Upper lobe of right lung (tissue), 1 donor: Measurements from ENCODE around the gene ATP1A1. TPM values are rescaled to one million over a fixed set of nuclear protein-coding genes. Genes with fewer than 3 reads are reported as not detected.
A peak's percentile ranks its signal among the peaks of the same experiment; 100 is the strongest.

Experiments
- ATAC-seq: fragments of 200-7000 bp; cut with Tn5 transposase; one replicate; pipeline ENCODE4 v1.9.1; 2020; ENCODE audit warnings: mild to moderate bottlenecking, moderate library complexity
- DNase-seq: peaks from one replicate; pipeline ENCODE4 v3.0.0-alpha.2; 2020
- H3K27ac ChIP-seq: fragments of 200-600 bp; one replicate; pipeline ENCODE4 v1.8.0; 2022
- H3K27me3 ChIP-seq: fragments of 200-600 bp; one replicate; pipeline ENCODE4 v1.8.0; 2022; ENCODE audit warnings: mild to moderate bottlenecking
- H3K36me3 ChIP-seq: fragments of 200-600 bp; one replicate; pipeline ENCODE4 v1.8.0; 2022
- H3K4me1 ChIP-seq: fragments of 200-600 bp; one replicate; pipeline ENCODE4 v1.8.0; 2022
- H3K4me3 ChIP-seq: fragments of 200-600 bp; one replicate; pipeline ENCODE4 v1.8.0; 2022; ENCODE audit warnings: mild to moderate bottlenecking
- H3K9me3 ChIP-seq: fragments of 200-600 bp; one replicate; pipeline ENCODE4 v1.8.0; 2022
- CTCF ChIP-seq: fragments of 200-600 bp; IDR thresholded peaks from one replicate; pipeline ENCODE4 v1.8.0; 2022; ENCODE audit warnings: antibody characterized with exemption
- intact Hi-C: fragments of 100-400 bp; cut with DNase I; formaldehyde crosslinking; loops from one replicate; pipeline ENCODE4 v1.11.0; 2022
- total RNA-seq: library from RNA; stranded (reverse); fragmentation: NEBNext Ultra II Directional; extraction: Animal tissue kit (Norgen Biotek cat#: 25700); gene quantifications from one replicate; pipeline ENCODE4 v1.2.1, GENCODE V29; 2021
- donor health status: DM: no; HTN: yes; CAD: no; lungs with severe emphysema.

Gene ATP1A1
- total RNA-seq, 1 donor from 2014 or later, result 628 TPM

- peak overlapping the region; percentile 47 for H3K27ac ChIP-seq
Observed at GRCh38 chr1:116326486-116326885, 46.6 kb upstream of the ATP1A1 start.

GRCh38 chr1:116328671-116329070 is 44.4 kb upstream of the ATP1A1 start:
- no peak overlapping the region for H3K4me3 ChIP-seq
- DNase-seq (no peak), ATAC-seq (no peak)
- H3K36me3 ChIP-seq, result no peaks in the 10 kb centered on the region
- no peak overlapping the region for H3K27ac ChIP-seq
- no peaks in the 10 kb centered on the region for H3K27me3 ChIP-seq
- no peaks in the 10 kb centered on the region for H3K4me1 ChIP-seq
- H3K9me3 ChIP-seq, result no peaks in the 10 kb centered on the region
- intact Hi-C loops, result no loop called here
- no peak for TF ChIP-seq CTCF

More at GRCh38 chr1:116326486-116326885, 46.6 kb upstream of the ATP1A1 start:
- Histone ChIP-seq H3K4me3 (no peak overlapping the region), H3K4me1 (no peaks in the 10 kb centered on the region), H3K9me3 (no peaks in the 10 kb centered on the region), H3K27me3 (no peaks in the 10 kb centered on the region), H3K36me3 (no peaks in the 10 kb centered on the region)
- no peak for TF ChIP-seq CTCF
- ATAC-seq (no peak), DNase-seq (no peak)
- intact Hi-C loops, result no loop called here

- peaks cover under 1% of the 10 kb centered on the region for H3K4me1 ChIP-seq
- ATAC-seq (no peak), DNase-seq (no peak)
- peak overlapping the region; percentile 55 for H3K27ac ChIP-seq
- TF ChIP-seq CTCF, result no peak
- H3K36me3 ChIP-seq, result no peaks in the 10 kb centered on the region
- intact Hi-C loops, result no loop called here
- no peak overlapping the region for H3K4me3 ChIP-seq
- no peaks in the 10 kb centered on the region for H3K27me3 ChIP-seq
- H3K9me3 ChIP-seq, result no peaks in the 10 kb centered on the region
Observed at GRCh38 chr1:116329524-116330341, 43.3 kb upstream of the ATP1A1 start.

- peaks cover 5% of the 10 kb centered on the region for H3K4me1 ChIP-seq
- ATAC-seq, result peak; percentile 86
Observed at GRCh38 chr1:116330342-116330652, 42.7 kb upstream of the ATP1A1 start.

GRCh38 chr1:116330846-116331245 is 42.2 kb upstream of the ATP1A1 start:
- H3K4me1 ChIP-seq, result peaks cover 5% of the 10 kb centered on the region
- DNase-seq (no peak), ATAC-seq (no peak)
- no peaks in the 10 kb centered on the region for H3K27me3 ChIP-seq
- no peaks in the 10 kb centered on the region for H3K9me3 ChIP-seq
- no peaks in the 10 kb centered on the region for H3K36me3 ChIP-seq
- H3K27ac ChIP-seq, result peak overlapping the region; percentile 67
- no peak overlapping the region for H3K4me3 ChIP-seq
- intact Hi-C loops, result no loop called here
- TF ChIP-seq CTCF, result no peak

More at GRCh38 chr1:116330342-116330652, 42.7 kb upstream of the ATP1A1 start:
- H3K36me3 ChIP-seq, result no peaks in the 10 kb centered on the region
- no peak for DNase-seq
- peak overlapping the region; percentile 55 for H3K27ac ChIP-seq
- H3K27me3 ChIP-seq, result no peaks in the 10 kb centered on the region
- intact Hi-C loops, result no loop called here
- no peaks in the 10 kb centered on the region for H3K9me3 ChIP-seq
- TF ChIP-seq CTCF, result no peak
- no peak overlapping the region for H3K4me3 ChIP-seq
